ENCODE measurements around the gene MRPL42. TPM values are rescaled to one million over a fixed set of nuclear protein-coding genes. Genes with fewer than 3 reads are reported as not detected.

MRPL42 gene
- total RNA-seq, 1 experiment from 2014 or later, result 108 TPM

- H3K27me3 Mint-ChIP-seq (ENCODE audit: low read depth), result peaks cover 1% of the 10 kb centered on the region
- H4K5ac ChIP-seq (ENCODE audit: insufficient read length, low read depth, low read length), result no peak overlapping the region
- no peaks in the 10 kb centered on the region for H3K23me2 ChIP-seq (ENCODE audit: insufficient read length, low read depth, low read length, poor library complexity, severe bottlenecking)
- H3T11ph ChIP-seq (ENCODE audit: low read length), result no peak overlapping the region
- no peak overlapping the region for H2BK15ac ChIP-seq (ENCODE audit: low read depth, low read length)
- no peaks in the 10 kb centered on the region for H3K27me3 ChIP-seq (ENCODE audit: insufficient read depth, low read length)
- no peak overlapping the region for H4K8ac ChIP-seq (replicated peaks; ENCODE audit: insufficient read length, low read depth, low read length)
- no peak overlapping the region for H3K56ac ChIP-seq (ENCODE audit: insufficient read length, low read depth, low read length)
- H3K9ac ChIP-seq (ENCODE audit: extremely low read depth, insufficient read length, low read length), result no peak overlapping the region
- no peaks in the 10 kb centered on the region for H4K20me1 ChIP-seq (ENCODE audit: control insufficient read depth, insufficient read depth, insufficient read length)
- H4K91ac ChIP-seq (ENCODE audit: insufficient read length, low read depth, low read length), result no peak overlapping the region
- H3K14ac ChIP-seq (ENCODE audit: insufficient read depth, low read length), result no peak overlapping the region
- DNase-seq, result no peak
- no peaks in the 10 kb centered on the region; a peak in 1 of 7 replicates for H3K36me3 Mint-ChIP-seq (ENCODE audit: insufficient read depth in 1 of 3, low read depth in 3 of 3)
- no peak overlapping the region for H2BK12ac ChIP-seq (ENCODE audit: insufficient read length, low read depth, low read length)
- no peak overlapping the region for H2AFZ ChIP-seq (ENCODE audit: low read length)
- no peaks in the 10 kb centered on the region for H3K79me2 ChIP-seq (ENCODE audit: insufficient read depth, low read length)
- H2BK20ac ChIP-seq (ENCODE audit: low read depth, low read length, poor library complexity, severe bottlenecking), result no peak overlapping the region
- no peak overlapping the region for H2AK5ac ChIP-seq (ENCODE audit: insufficient read length, low read length)
- no peak overlapping the region for H3K4me3 Mint-ChIP-seq
- no peak overlapping the region for H2BK5ac ChIP-seq (ENCODE audit: insufficient read length, low read length)
- no peak overlapping the region for H3K4me2 ChIP-seq (ENCODE audit: insufficient read depth, insufficient read length, low read length)
- H3K23ac ChIP-seq (ENCODE audit: insufficient read length, low read depth, low read length), result no peak overlapping the region
- no CpG with 5 or more reads among the region's 3 CpGs for WGBS (ENCODE audit: extremely low coverage, insufficient read length, low lambda C conversion rate)
- H3K9me3 ChIP-seq (ENCODE audit: control insufficient read depth, low read depth, low read length), result no peaks in the 10 kb centered on the region
- H3K18ac ChIP-seq (ENCODE audit: insufficient read length, low read depth, low read length), result no peak overlapping the region
- no peak overlapping the region for H3K27ac Mint-ChIP-seq
- H3K4me1 ChIP-seq (ENCODE audit: insufficient read depth, low read length), result no peaks in the 10 kb centered on the region
- TF ChIP-seq CTCF (conservative IDR thresholded peaks at IDR 0.05), result no peak
- 0 out of 4 replicates have a peak, but pooled peaks cover 0 to 3% of the 10 kb centered on the region in 2 experiments for H3K4me1 Mint-ChIP-seq
- H3K27ac ChIP-seq (ENCODE audit: insufficient read length, low read depth, low read length), result no peak overlapping the region
- no peaks in the 10 kb centered on the region for H3K79me1 ChIP-seq (ENCODE audit: insufficient read depth, low read depth, low read length, poor library complexity, severe bottlenecking)
- H3K4ac ChIP-seq (ENCODE audit: low read depth, low read length), result no peak overlapping the region
- no peak overlapping the region for H2BK120ac ChIP-seq (ENCODE audit: low read depth, low read length, poor library complexity, severe bottlenecking)
- H3K9me3 Mint-ChIP-seq, result peaks cover 0 to 3% of the 10 kb centered on the region in 2 experiments; a peak in 2 of 5 replicates
Measured at GRCh38 chr12:93451423-93452158, 15.7 kb upstream of the MRPL42 start.

Data from H9 (cell line).